CD14-positive monocyte (primary cell): ENCODE measurements around the gene PAPPA. TPM values are rescaled to one million over a fixed set of nuclear protein-coding genes. Genes with fewer than 3 reads are reported as not detected.

Experiments used
- DNase-seq, 3 donors: peaks; one replicate each; pipeline ENCODE4 v3.0.0-alpha.2; 2011 to 2022
- H2AFZ ChIP-seq: 2 replicates; pipeline ENCODE4 v1.6.0; 2012; ENCODE audit warnings: mild to moderate bottlenecking, low read depth, low read length, inconsistent platforms; ENCODE audit not compliant: insufficient read depth, poor library complexity, severe bottlenecking
- H3K27ac ChIP-seq, 2 donors: 1 replicate in 1 of 2; 2 replicates in 1 of 2; pipeline ENCODE4 v1.5.1; 2012 to 2013; ENCODE audit warnings: low read length in 2 of 2, control low read depth in 1 of 2, inconsistent platforms in 1 of 2, low read depth in 1 of 2, mild to moderate bottlenecking in 1 of 2
- H3K27me3 ChIP-seq, 2 donors: one replicate each; pipeline versions ENCODE4 v1.6.0 to v1.6.1; 2011 to 2013; ENCODE audit warnings: low read length in 2 of 2; ENCODE audit not compliant: control insufficient read depth in 2 of 2, insufficient read depth in 2 of 2
- H3K36me3 ChIP-seq, 2 donors: replicated peaks in 1 of 2; 1 replicate in 1 of 2; 2 replicates in 1 of 2; pipeline versions ENCODE4 v1.5.1 to v1.6.1; 2012 to 2013; ENCODE audit warnings: low read length in 2 of 2, control low read depth in 1 of 2, inconsistent platforms in 1 of 2, mild to moderate bottlenecking in 1 of 2; ENCODE audit not compliant: insufficient read depth in 2 of 2, control insufficient read depth in 1 of 2
- H3K4me1 ChIP-seq, 2 donors: 1 replicate in 1 of 2; 2 replicates in 1 of 2; pipeline versions ENCODE4 v1.5.1 to v1.6.1; 2012 to 2013; ENCODE audit warnings: low read length in 2 of 2, control low read depth in 1 of 2, inconsistent platforms in 1 of 2, mild to moderate bottlenecking in 1 of 2, moderate library complexity in 1 of 2; ENCODE audit not compliant: insufficient read depth in 2 of 2, control insufficient read depth in 1 of 2
- H3K4me2 ChIP-seq: replicated peaks from 2 replicates; pipeline ENCODE3; 2012; ENCODE audit warnings: low read length, moderate library complexity, mild to moderate bottlenecking; ENCODE audit not compliant: poor library complexity, severe bottlenecking; ENCODE audit errors: extremely low read depth
- H3K4me3 ChIP-seq, 3 experiments: fragments of 200-600 bp in 1 of 3; sonication (generic) in 1 of 3; replicated peaks in 1 of 3; 1 replicate in 2 of 3; 2 replicates in 1 of 3; pipeline ENCODE4 v1.5.1; 2011 to 2013; ENCODE audit warnings: low read length in 3 of 3, mild to moderate bottlenecking in 3 of 3, control low read depth in 2 of 3, low read depth in 2 of 3, inconsistent platforms in 1 of 3, moderate library complexity in 1 of 3
- H3K79me2 ChIP-seq: 2 replicates; pipeline ENCODE4 v1.6.0; 2012; ENCODE audit warnings: mild to moderate bottlenecking, control low read depth, inconsistent platforms, low read length, moderate library complexity; ENCODE audit not compliant: insufficient read depth
- H3K9ac ChIP-seq: 2 replicates; pipeline ENCODE4 v1.6.0; 2017; ENCODE audit warnings: low read length, mild to moderate bottlenecking; ENCODE audit not compliant: insufficient read depth, poor library complexity, severe bottlenecking
- H3K9me3 ChIP-seq, 2 donors: replicated peaks in 1 of 2; 1 replicate in 1 of 2; 2 replicates in 1 of 2; pipeline versions ENCODE4 v1.5.1 to v1.6.1; 2012 to 2013; ENCODE audit warnings: low read length in 2 of 2, control low read depth in 1 of 2; ENCODE audit not compliant: control insufficient read depth in 1 of 2, insufficient read depth in 1 of 2
- H4K20me1 ChIP-seq: 2 replicates; pipeline ENCODE4 v1.6.0; 2012; ENCODE audit warnings: mild to moderate bottlenecking, low read length, control low read depth, moderate library complexity; ENCODE audit not compliant: insufficient read depth
- H3K27ac Mint-ChIP-seq, 7 donors: one replicate each; pipeline ENCODE4 v1.8.0; 2020; ENCODE audit warnings: mild to moderate bottlenecking in 7 of 7, mixed read lengths in 7 of 7, moderate library complexity in 6 of 7, inconsistent platforms in 2 of 7
- H3K27me3 Mint-ChIP-seq, 3 donors: one replicate each; pipeline ENCODE4 v1.8.0; 2021 to 2022; ENCODE audit warnings: low read depth in 3 of 3, mild to moderate bottlenecking in 3 of 3, mixed read lengths in 3 of 3, moderate library complexity in 3 of 3, inconsistent platforms in 1 of 3
- H3K36me3 Mint-ChIP-seq, 2 donors: one replicate each; pipeline ENCODE4 v1.8.0; 2020; ENCODE audit warnings: mixed read lengths in 2 of 2, inconsistent platforms in 1 of 2, mild to moderate bottlenecking in 1 of 2
- H3K4me1 Mint-ChIP-seq: one replicate; pipeline ENCODE4 v1.8.0; 2020; ENCODE audit warnings: mild to moderate bottlenecking, mixed read lengths
- H3K4me3 Mint-ChIP-seq, 2 donors: one replicate each; pipeline ENCODE4 v1.8.0; 2020; ENCODE audit warnings: mild to moderate bottlenecking in 2 of 2, mixed read lengths in 2 of 2, moderate library complexity in 1 of 2
- H3K9me3 Mint-ChIP-seq, 7 donors: one replicate each; pipeline ENCODE4 v1.8.0; 2020 to 2022; ENCODE audit warnings: mixed read lengths in 7 of 7, mild to moderate bottlenecking in 6 of 7, moderate library complexity in 6 of 7, inconsistent platforms in 2 of 7
- WGBS: methylation state at CpG from one replicate; pipeline ENCODE4 v1.1.5; 2013; ENCODE audit warnings: missing lambda C conversion rate; ENCODE audit not compliant: insufficient coverage; 5-methylcytosine and 5-hydroxymethylcytosine counted together
- intact Hi-C, 2 donors: fragments of 100-400 bp; cut with micrococcal nuclease; formaldehyde crosslinking; loops; one replicate each; pipeline versions ENCODE4 v1.15.0 to v1.15.1; 2023
- polyA plus RNA-seq, 3 donors: library from polyadenylated mRNA; depleted of rRNA in 1 of 3; unstranded in 2 of 3; stranded (reverse) in 1 of 3; fragments of 300-500 nt in 2 of 3; fragments of >200 nt in 1 of 3; fragmentation: Illumina TruSeq in 2 of 3; gene quantifications; 1 replicate in 2 of 3; 2 replicates in 1 of 3; pipeline ENCODE4 v1.2.3, GENCODE V29; 2012 to 2021
- TF ChIP-seq, protein P1 (sequence below): fragments of 200-600 bp; IDR thresholded peaks from one replicate; pipeline ENCODE4 v1.8.0; 2022; ENCODE audit warnings: antibody characterized with exemption, mild to moderate bottlenecking

Gene PAPPA
- polyA plus RNA-seq, 3 donors: not detected

DNA sequence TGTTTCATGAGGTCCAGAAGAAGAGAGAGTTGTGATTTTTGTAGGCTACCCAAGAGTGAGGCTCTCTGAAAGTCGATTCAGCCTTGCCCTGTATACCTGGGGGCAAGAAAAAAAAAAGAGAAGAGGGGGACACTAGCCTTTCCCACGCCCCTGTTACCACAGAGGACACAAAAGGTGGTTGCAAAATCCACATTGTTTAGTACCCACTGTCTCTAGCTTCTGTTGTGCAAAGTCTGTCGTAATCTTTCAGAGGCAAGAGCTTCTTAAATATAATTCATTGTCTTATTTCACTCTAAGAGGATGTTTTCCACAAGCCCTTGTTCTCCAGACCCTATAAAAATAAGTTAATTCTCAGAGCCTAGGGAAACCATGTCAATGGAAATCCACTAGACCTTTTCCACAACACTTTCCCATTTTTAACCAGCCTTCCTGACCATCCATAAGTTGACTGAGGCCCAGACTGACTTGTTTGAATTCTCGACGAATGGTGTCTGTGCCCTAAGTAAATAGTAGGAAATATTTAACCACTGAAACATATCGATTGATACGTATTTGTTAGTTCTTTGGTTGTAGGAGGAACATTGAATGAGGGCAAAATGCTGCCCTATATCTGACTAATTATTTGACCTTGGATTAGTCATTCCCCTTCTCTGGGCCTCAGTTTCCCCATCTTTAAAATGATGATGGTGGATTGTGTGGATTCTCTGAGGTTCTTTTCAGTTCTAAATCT, 182.7 kb downstream of the PAPPA start:
- Histone ChIP-seq H3K36me3 (no peaks in the 10 kb centered on the region), H3K9ac (no peak overlapping the region), H2AFZ (no peak overlapping the region), H3K4me2 (no peak overlapping the region), H3K4me1 (no peaks in the 10 kb centered on the region), H3K4me3 (no peak overlapping the region), H4K20me1 (no peaks in the 10 kb centered on the region), H3K9me3 (no peaks in the 10 kb centered on the region), H3K27ac (no peak overlapping the region), H3K27me3 (no peaks in the 10 kb centered on the region), H3K79me2 (no peaks in the 10 kb centered on the region)
- Mint-ChIP-seq H3K4me1 (no peaks in the 10 kb centered on the region), H3K4me3 (no peak overlapping the region), H3K27ac (no peak overlapping the region), H3K27me3 (peaks cover 1 to 9% (median 5%) of the 10 kb centered on the region in 3 donors), H3K36me3 (no peaks in the 10 kb centered on the region), H3K9me3 (peaks cover 0 to 8% (median 0%) of the 10 kb centered on the region in 7 donors)
- DNase-seq: no peak
- WGBS: no CpG with 5 or more reads among the region's 7 CpGs
- intact Hi-C loops: no loop called here
- TF ChIP-seq, protein P1, sequence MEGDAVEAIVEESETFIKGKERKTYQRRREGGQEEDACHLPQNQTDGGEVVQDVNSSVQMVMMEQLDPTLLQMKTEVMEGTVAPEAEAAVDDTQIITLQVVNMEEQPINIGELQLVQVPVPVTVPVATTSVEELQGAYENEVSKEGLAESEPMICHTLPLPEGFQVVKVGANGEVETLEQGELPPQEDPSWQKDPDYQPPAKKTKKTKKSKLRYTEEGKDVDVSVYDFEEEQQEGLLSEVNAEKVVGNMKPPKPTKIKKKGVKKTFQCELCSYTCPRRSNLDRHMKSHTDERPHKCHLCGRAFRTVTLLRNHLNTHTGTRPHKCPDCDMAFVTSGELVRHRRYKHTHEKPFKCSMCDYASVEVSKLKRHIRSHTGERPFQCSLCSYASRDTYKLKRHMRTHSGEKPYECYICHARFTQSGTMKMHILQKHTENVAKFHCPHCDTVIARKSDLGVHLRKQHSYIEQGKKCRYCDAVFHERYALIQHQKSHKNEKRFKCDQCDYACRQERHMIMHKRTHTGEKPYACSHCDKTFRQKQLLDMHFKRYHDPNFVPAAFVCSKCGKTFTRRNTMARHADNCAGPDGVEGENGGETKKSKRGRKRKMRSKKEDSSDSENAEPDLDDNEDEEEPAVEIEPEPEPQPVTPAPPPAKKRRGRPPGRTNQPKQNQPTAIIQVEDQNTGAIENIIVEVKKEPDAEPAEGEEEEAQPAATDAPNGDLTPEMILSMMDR: no peak

DNA sequence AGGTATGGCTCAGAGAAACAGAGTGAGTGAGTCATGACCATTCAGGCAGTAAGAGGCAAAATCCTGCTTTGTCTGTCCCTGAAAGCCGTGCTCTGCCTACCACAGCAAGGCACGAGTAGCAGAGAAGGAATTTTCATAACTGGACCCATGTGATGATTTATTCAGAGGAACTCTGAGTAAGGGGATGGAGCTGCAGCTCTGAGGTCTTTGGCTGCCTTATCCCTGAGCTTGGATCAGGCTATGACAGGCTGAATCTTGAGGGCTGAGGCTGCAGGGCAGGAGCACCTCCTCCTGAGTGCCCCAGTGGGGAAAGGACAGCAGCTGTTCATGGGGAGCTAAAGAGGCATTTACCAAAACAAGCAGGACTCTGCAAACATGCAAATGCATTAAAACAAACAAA, 183.4 kb downstream of the PAPPA start:
- no peaks in the 10 kb centered on the region for H3K27me3 ChIP-seq
- H3K4me1 Mint-ChIP-seq: no peaks in the 10 kb centered on the region
- no peaks in the 10 kb centered on the region for H3K4me1 ChIP-seq
- 50% methylated on average over 2 of the region's 2 CpGs for WGBS
- TF ChIP-seq, protein P1: no peak
- no peaks in the 10 kb centered on the region for H3K79me2 ChIP-seq
- H3K36me3 Mint-ChIP-seq: no peaks in the 10 kb centered on the region
- peaks cover 0 to 4% (median 0%) of the 10 kb centered on the region in 7 donors for H3K9me3 Mint-ChIP-seq
- no peak overlapping the region for H3K27ac Mint-ChIP-seq
- H3K4me2 ChIP-seq: no peak overlapping the region
- intact Hi-C loops: no loop called here
- no peak overlapping the region for H3K27ac ChIP-seq
- no peak overlapping the region for H3K4me3 Mint-ChIP-seq
- no peak for DNase-seq
- peaks cover 1 to 9% (median 5%) of the 10 kb centered on the region in 3 donors for H3K27me3 Mint-ChIP-seq
- H3K9ac ChIP-seq: no peak overlapping the region
- no peak overlapping the region for H3K4me3 ChIP-seq
- no peak overlapping the region for H2AFZ ChIP-seq
- H4K20me1 ChIP-seq: no peaks in the 10 kb centered on the region
- H3K36me3 ChIP-seq: no peaks in the 10 kb centered on the region
- no peaks in the 10 kb centered on the region for H3K9me3 ChIP-seq
